ENCODE data around the gene CPA3.

CPA3 gene

GRCh38 chr3:148857316-148857715, 7.8 kb upstream of the CPA3 start:
- DNase-seq (ENCODE audit: low read depth): no peak

- peak; percentile 72 for DNase-seq (ENCODE audit: low read depth)
Observed at GRCh38 chr3:148861277-148861869, 3.7 kb upstream of the CPA3 start.

GRCh38 chr3:148863297-148863696, 1.8 kb upstream of the CPA3 start:
- no peak for DNase-seq (ENCODE audit: low read depth)

- DNase-seq (ENCODE audit: low read depth): no peak
Observed at GRCh38 chr3:148863814-148864213, 1.3 kb upstream of the CPA3 start.

GRCh38 chr3:148866261-148866660, 1.2 kb downstream of the CPA3 start:
- DNase-seq (ENCODE audit: low read depth): no peak

- DNase-seq (ENCODE audit: low read depth): no peak
Observed at GRCh38 chr3:148873270-148873927, 8.3 kb downstream of the CPA3 start.

- DNase-seq (ENCODE audit: low read depth): no peak
Observed at GRCh38 chr3:148873977-148874376, 8.9 kb downstream of the CPA3 start.

- DNase-seq (ENCODE audit: low read depth): no peak
Observed at GRCh38 chr3:148878095-148878494, 13.0 kb downstream of the CPA3 start.

- DNase-seq (ENCODE audit: low read depth): no peak
Observed at GRCh38 chr3:148879256-148879655, 14.2 kb downstream of the CPA3 start.

GRCh38 chr3:148880681-148881080, 15.6 kb downstream of the CPA3 start:
- DNase-seq (ENCODE audit: low read depth): no peak

GRCh38 chr3:148881286-148881685, 16.2 kb downstream of the CPA3 start:
- no peak for DNase-seq (ENCODE audit: low read depth)

GRCh38 chr3:148882288-148882687, 17.2 kb downstream of the CPA3 start:
- DNase-seq (ENCODE audit: low read depth): peak; percentile 26

- no peak for DNase-seq (ENCODE audit: low read depth)
Observed at GRCh38 chr3:148883163-148883562, 18.1 kb downstream of the CPA3 start.

- no peak for DNase-seq (ENCODE audit: low read depth)
Observed at GRCh38 chr3:148884261-148884660, 19.2 kb downstream of the CPA3 start.

- no peak for DNase-seq (ENCODE audit: low read depth)
Observed at GRCh38 chr3:148889828-148890227, 24.7 kb downstream of the CPA3 start.

GRCh38 chr3:148896062-148896461, 31.0 kb downstream of the CPA3 start:
- DNase-seq (ENCODE audit: low read depth): no peak

GRCh38 chr3:148901987-148902791, 37.1 kb downstream of the CPA3 start:
- peak; percentile 72 for DNase-seq (ENCODE audit: low read depth)

GRCh38 chr3:148903022-148903442, 37.9 kb downstream of the CPA3 start:
- DNase-seq (ENCODE audit: low read depth): peak; percentile 48

GRCh38 chr3:148903941-148904340, 38.8 kb downstream of the CPA3 start:
- no peak for DNase-seq (ENCODE audit: low read depth)

- DNase-seq (ENCODE audit: low read depth): no peak
Observed at GRCh38 chr3:148906667-148907066, 41.6 kb downstream of the CPA3 start.

GRCh38 chr3:148911173-148911572, 46.1 kb downstream of the CPA3 start:
- no peak for DNase-seq (ENCODE audit: low read depth)

- DNase-seq (ENCODE audit: low read depth): no peak
Observed at GRCh38 chr3:148911592-148911991, 46.5 kb downstream of the CPA3 start.
